ENCODE results near the gene BHMT2. TPM values are rescaled to one million over a fixed set of nuclear protein-coding genes. Genes with fewer than 3 reads are reported as not detected.

BHMT2 gene
- polyA plus RNA-seq, 1 of the 3 experiments (the other 2 are of a cell fraction): not detected

GRCh38 chr5:79108086-79108485 lies 38.5 kb downstream of the BHMT2 start:
- H3K4me1 ChIP-seq (ENCODE audit: control insufficient read depth in 1 of 2, insufficient read depth in 2 of 2, low read depth in 1 of 2, low read length in 1 of 2): peaks cover 0 to 14% of the 10 kb centered on the region in 2 experiments; a peak in 2 of 4 replicates

More at GRCh38 chr5:79108086-79108485, 38.5 kb downstream of the BHMT2 start:
- H3K9me3 ChIP-seq: no peaks in the 10 kb centered on the region
- H3K27ac ChIP-seq (ENCODE audit: low read depth in 2 of 2, low read length in 1 of 2): no peak overlapping the region
- H3K9ac ChIP-seq: no peak overlapping the region
- H3K36me3 ChIP-seq (replicated peaks in 1 of 2; ENCODE audit: control insufficient read depth in 1 of 2, insufficient read depth in 2 of 2, low read length in 1 of 2): no peaks in the 10 kb centered on the region
- no peak for DNase-seq
- WGBS (ENCODE audit: low lambda C conversion rate): 82% methylated on average over 3 of the region's 3 CpGs
- ChIA-PET CTCF (interaction anchor here (0.9 to 3.7 kb wide), 4 partner anchors 8 to 83 kb away, joined by 3 to 24 read pairs (median 9); no protein-coding TSS in a partner anchor), POLR2A (no interaction called here)
- TF ChIP-seq MEF2A (IDR thresholded peaks at IDR 0.05; ENCODE audit: borderline replicate concordance, low read depth) (no peak), CHD2 (IDR thresholded peaks at IDR 0.05; ENCODE audit: low read length, partially characterized antibody) (no peak), MXI1 (IDR thresholded peaks at IDR 0.05; ENCODE audit: low read depth, low read length) (no peak), SIN3A (IDR thresholded peaks at IDR 0.05; ENCODE audit: borderline replicate concordance, low read depth, low read length) (no peak), NFIC (IDR thresholded peaks at IDR 0.05; ENCODE audit: borderline replicate concordance) (no peak), TEAD4 (IDR thresholded peaks at IDR 0.05; ENCODE audit: borderline replicate concordance, insufficient read depth) (no peak), SMC3 (IDR thresholded peaks at IDR 0.05; ENCODE audit: low read depth, low read length) (no peak), USF1 (IDR thresholded peaks at IDR 0.05; ENCODE audit: borderline replicate concordance, low read depth) (no peak), REST (IDR thresholded peaks at IDR 0.05; ENCODE audit: low read depth, low read length) (no peak), RAD21 (IDR thresholded peaks at IDR 0.05; ENCODE audit: low read length) (no peak), YY1 (IDR thresholded peaks at IDR 0.05; ENCODE audit: low read depth) (no peak), RFX5 (IDR thresholded peaks at IDR 0.05; ENCODE audit: low read length) (no peak), TAF1 (IDR thresholded peaks at IDR 0.05; ENCODE audit: borderline replicate concordance, low read depth, low read length) (no peak), TCF12 (IDR thresholded peaks at IDR 0.05) (no peak)
- TF ChIP-seq, protein P1, sequence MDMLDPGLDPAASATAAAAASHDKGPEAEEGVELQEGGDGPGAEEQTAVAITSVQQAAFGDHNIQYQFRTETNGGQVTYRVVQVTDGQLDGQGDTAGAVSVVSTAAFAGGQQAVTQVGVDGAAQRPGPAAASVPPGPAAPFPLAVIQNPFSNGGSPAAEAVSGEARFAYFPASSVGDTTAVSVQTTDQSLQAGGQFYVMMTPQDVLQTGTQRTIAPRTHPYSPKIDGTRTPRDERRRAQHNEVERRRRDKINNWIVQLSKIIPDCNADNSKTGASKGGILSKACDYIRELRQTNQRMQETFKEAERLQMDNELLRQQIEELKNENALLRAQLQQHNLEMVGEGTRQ (IDR thresholded peaks at IDR 0.05; ENCODE audit: borderline replicate concordance, low read depth, low read length): no peak
- TF ChIP-seq, protein P2, sequence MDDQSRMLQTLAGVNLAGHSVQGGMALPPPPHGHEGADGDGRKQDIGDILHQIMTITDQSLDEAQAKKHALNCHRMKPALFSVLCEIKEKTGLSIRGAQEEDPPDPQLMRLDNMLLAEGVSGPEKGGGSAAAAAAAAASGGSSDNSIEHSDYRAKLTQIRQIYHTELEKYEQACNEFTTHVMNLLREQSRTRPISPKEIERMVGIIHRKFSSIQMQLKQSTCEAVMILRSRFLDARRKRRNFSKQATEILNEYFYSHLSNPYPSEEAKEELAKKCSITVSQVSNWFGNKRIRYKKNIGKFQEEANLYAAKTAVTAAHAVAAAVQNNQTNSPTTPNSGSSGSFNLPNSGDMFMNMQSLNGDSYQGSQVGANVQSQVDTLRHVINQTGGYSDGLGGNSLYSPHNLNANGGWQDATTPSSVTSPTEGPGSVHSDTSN (IDR thresholded peaks at IDR 0.05): no peak
- no peaks in the 10 kb centered on the region for H3K79me2 ChIP-seq (ENCODE audit: insufficient read depth)
- no peaks in the 10 kb centered on the region for H3K9me2 ChIP-seq
- H4K20me1 ChIP-seq (ENCODE audit: insufficient read depth): no peaks in the 10 kb centered on the region
- no peak overlapping the region for H2AFZ ChIP-seq (ENCODE audit: low read depth)
- H3K27me3 ChIP-seq (ENCODE audit: insufficient read depth): no peaks in the 10 kb centered on the region; the same call in 1 of the 2 replicates
- no peaks in the 10 kb centered on the region for H3F3A ChIP-seq (replicated peaks; ENCODE audit: insufficient read depth)
- no peak overlapping the region for H3K4me2 ChIP-seq
- H3K4me3 ChIP-seq (ENCODE audit: low read depth in 2 of 2, low read length in 1 of 2): no peak overlapping the region

Measured in SK-N-SH (cell line).